Hepatocyte (in vitro differentiated cells): ENCODE results near the gene PDE1C. TPM values are rescaled to one million over a fixed set of nuclear protein-coding genes. Genes with fewer than 3 reads are reported as not detected.

Source experiments
- DNase-seq: peaks from one replicate; pipeline ENCODE4 v3.0.0-alpha.2; 2016; ENCODE audit warnings: low spot score
- H2AFZ ChIP-seq: fragments of 200-600 bp; sonication (generic); 2 replicates; pipeline ENCODE4 v1.6.0; 2016; ENCODE audit warnings: antibody characterized with exemption, mild to moderate bottlenecking
- H3K27ac ChIP-seq: fragments of 200-600 bp; sonication (generic); 2 replicates; pipeline ENCODE4 v1.5.1; 2016; ENCODE audit warnings: mild to moderate bottlenecking
- H3K27me3 ChIP-seq: fragments of 200-600 bp; sonication (generic); 2 replicates; pipeline ENCODE4 v1.6.1; 2016
- H3K36me3 ChIP-seq: fragments of 200-600 bp; sonication (generic); replicated peaks from 2 replicates; pipeline ENCODE4 v1.5.1; 2016; ENCODE audit warnings: low read depth; ENCODE audit not compliant: insufficient read depth
- H3K4me1 ChIP-seq: fragments of 200-600 bp; sonication (generic); 2 replicates; pipeline ENCODE4 v1.5.1; 2016; ENCODE audit warnings: mild to moderate bottlenecking, moderate library complexity; ENCODE audit not compliant: insufficient read depth
- H3K4me2 ChIP-seq: fragments of 200-600 bp; sonication (generic); 2 replicates; pipeline ENCODE4 v1.6.0; 2016
- H3K4me3 ChIP-seq: fragments of 200-600 bp; sonication (generic); 2 replicates; pipeline ENCODE4 v1.5.1; 2016; ENCODE audit warnings: mild to moderate bottlenecking
- H3K79me2 ChIP-seq: fragments of 200-600 bp; sonication (generic); 2 replicates; pipeline ENCODE4 v1.6.0; 2017; ENCODE audit warnings: mild to moderate bottlenecking
- H3K9me2 ChIP-seq: fragments of 200-600 bp; sonication (generic); replicated peaks from 2 replicates; pipeline ENCODE4 v1.6.0; 2017; ENCODE audit warnings: mild to moderate bottlenecking; ENCODE audit not compliant: insufficient read depth
- H3K9me3 ChIP-seq: fragments of 200-600 bp; sonication (generic); 2 replicates; pipeline ENCODE4 v1.5.1; 2016; ENCODE audit warnings: low read depth, mild to moderate bottlenecking
- H4K20me1 ChIP-seq: fragments of 200-600 bp; sonication (generic); 2 replicates; pipeline ENCODE4 v1.6.0; 2016; ENCODE audit warnings: mild to moderate bottlenecking; ENCODE audit not compliant: insufficient read depth, poor library complexity, severe bottlenecking
- CTCF ChIP-seq: fragments of 200-600 bp; sonication (generic); IDR thresholded peaks from 2 replicates; pipeline ENCODE4 v1.5.1; 2016; ENCODE audit warnings: antibody characterized with exemption, mild to moderate bottlenecking; ENCODE audit not compliant: poor library complexity
- EZH2 ChIP-seq: fragments of 200-600 bp; sonication (generic); IDR thresholded peaks from 2 replicates; pipeline ENCODE4 v1.6.1; 2016; ENCODE audit warnings: antibody characterized with exemption, mild to moderate bottlenecking, borderline replicate concordance
- EZH2phosphoT487 ChIP-seq: fragments of 200-600 bp; sonication (generic); IDR thresholded peaks from one replicate; pipeline ENCODE4 v1.6.1; 2018; ENCODE audit warnings: antibody characterized with exemption, mild to moderate bottlenecking, low read depth, moderate library complexity; ENCODE audit not compliant: unreplicated experiment, severe bottlenecking
- WGBS: methylation state at CpG from one replicate; pipeline ENCODE4 v1.1.6; 2016; ENCODE audit warnings: low lambda C conversion rate; ENCODE audit errors: missing lambda C conversion rate; 5-methylcytosine and 5-hydroxymethylcytosine counted together
- polyA plus RNA-seq: library from polyadenylated mRNA; unstranded; fragments of >200 nt; fragmentation: Nextera tagmentation; extraction: Ambion mirVana; gene quantifications from 2 replicates; pipeline ENCODE4 v1.2.1, GENCODE V29; 2016
- total RNA-seq: library from RNA; depleted of rRNA; stranded (reverse); fragments of >200 nt; gene quantifications from 2 replicates; pipeline ENCODE4 v1.2.3, GENCODE V29; 2014

The PDE1C gene
- total and polyA plus RNA-seq, 2 experiments from 2014 or later = 1.8 to 5.0 TPM

GRCh38 chr7:32047075-32047474, 23.1 kb downstream of the PDE1C start:
- Histone ChIP-seq H2AFZ (no peak overlapping the region), H3K9me3 (no peaks in the 10 kb centered on the region)

GRCh38 chr7:32045228-32045627, 25.0 kb downstream of the PDE1C start:
- no peaks in the 10 kb centered on the region for H3K79me2 ChIP-seq
- H2AFZ ChIP-seq = no peak overlapping the region
- DNase-seq = no peak
- no peaks in the 10 kb centered on the region for H3K4me1 ChIP-seq
- TF ChIP-seq CTCF (no peak), EZH2 (no peak), EZH2phosphoT487 (no peak)
- no peak overlapping the region for H3K4me3 ChIP-seq
- H3K36me3 ChIP-seq = no peaks in the 10 kb centered on the region
- H3K9me2 ChIP-seq = no peaks in the 10 kb centered on the region
- no peaks in the 10 kb centered on the region for H4K20me1 ChIP-seq
- H3K27ac ChIP-seq = no peak overlapping the region
- no peaks in the 10 kb centered on the region for H3K9me3 ChIP-seq
- H3K27me3 ChIP-seq = no peaks in the 10 kb centered on the region
- H3K4me2 ChIP-seq = no peak overlapping the region

More at GRCh38 chr7:32047075-32047474, 23.1 kb downstream of the PDE1C start:
- WGBS = 63% methylated on average over 3 of the region's 3 CpGs
- Histone ChIP-seq H3K27me3 (no peaks in the 10 kb centered on the region), H3K4me2 (no peak overlapping the region), H3K9me2 (no peaks in the 10 kb centered on the region), H4K20me1 (no peaks in the 10 kb centered on the region), H3K79me2 (no peaks in the 10 kb centered on the region), H3K4me3 (no peak overlapping the region), H3K27ac (no peak overlapping the region), H3K36me3 (no peaks in the 10 kb centered on the region), H3K4me1 (no peaks in the 10 kb centered on the region)
- TF ChIP-seq EZH2phosphoT487 (no peak), EZH2 (no peak), CTCF (no peak)
- DNase-seq = no peak

GRCh38 chr7:32044739-32045138, 25.5 kb downstream of the PDE1C start:
- Histone ChIP-seq H3K9me2 (no peaks in the 10 kb centered on the region), H3K4me2 (no peak overlapping the region), H3K27me3 (no peaks in the 10 kb centered on the region), H3K36me3 (no peaks in the 10 kb centered on the region), H3K27ac (no peak overlapping the region), H3K4me1 (peaks cover 4% of the 10 kb centered on the region), H4K20me1 (no peaks in the 10 kb centered on the region), H3K9me3 (no peaks in the 10 kb centered on the region), H3K79me2 (no peaks in the 10 kb centered on the region), H2AFZ (no peak overlapping the region), H3K4me3 (no peak overlapping the region)
- 73% methylated on average over 3 of the region's 3 CpGs for WGBS
- no peak for DNase-seq
- no peak for TF ChIP-seq EZH2phosphoT487
- no peak for TF ChIP-seq EZH2
- no peak for TF ChIP-seq CTCF

- H3K36me3 ChIP-seq = no peaks in the 10 kb centered on the region
- TF ChIP-seq EZH2 (no peak), EZH2phosphoT487 (no peak), CTCF (no peak)
- no peak overlapping the region for H3K4me3 ChIP-seq
- H4K20me1 ChIP-seq = no peaks in the 10 kb centered on the region
- no peaks in the 10 kb centered on the region for H3K27me3 ChIP-seq
- no peak for DNase-seq
- no peak overlapping the region for H3K27ac ChIP-seq
- no peaks in the 10 kb centered on the region for H3K79me2 ChIP-seq
- H3K9me2 ChIP-seq = no peaks in the 10 kb centered on the region
- WGBS = 52% methylated on average over 3 of the region's 3 CpGs
- H2AFZ ChIP-seq = no peak overlapping the region
- peaks cover 4% of the 10 kb centered on the region for H3K4me1 ChIP-seq
- H3K4me2 ChIP-seq = no peak overlapping the region
- H3K9me3 ChIP-seq = no peaks in the 10 kb centered on the region
These were observed 26.5 kb downstream of the PDE1C start for GRCh38 chr7:32043688-32044087.
